KMS-11 (cell line): ENCODE measurements around the gene NRGN.

Experiments used
- H2AFZ ChIP-seq: fragments of 200-600 bp; sonication (generic); 2 replicates; pipeline ENCODE4 v1.6.1; 2016; ENCODE audit warnings: antibody characterized with exemption, mixed run types, low read depth
- H3K27ac ChIP-seq: fragments of 200-600 bp; sonication (generic); 2 replicates; pipeline ENCODE4 v1.6.1; 2016; ENCODE audit warnings: mild to moderate bottlenecking, mixed run types
- H3K27me3 ChIP-seq: fragments of 200-600 bp; sonication (generic); 2 replicates; pipeline ENCODE4 v1.6.1; 2017; ENCODE audit warnings: mild to moderate bottlenecking, low read depth, mixed run types, moderate library complexity; ENCODE audit not compliant: insufficient read depth
- H3K36me3 ChIP-seq: fragments of 200-600 bp; sonication (generic); 2 replicates; pipeline ENCODE4 v1.6.1; 2017; ENCODE audit warnings: mild to moderate bottlenecking, mixed run types; ENCODE audit not compliant: insufficient read depth
- H3K4me1 ChIP-seq: fragments of 200-600 bp; sonication (generic); 2 replicates; pipeline ENCODE4 v1.6.1; 2016; ENCODE audit warnings: mild to moderate bottlenecking, low read depth, mixed run types; ENCODE audit not compliant: poor library complexity, severe bottlenecking
- H3K4me2 ChIP-seq: fragments of 200-600 bp; sonication (generic); 2 replicates; pipeline ENCODE4 v1.7.0; 2016; ENCODE audit warnings: mild to moderate bottlenecking, mixed run types
- H3K4me3 ChIP-seq: fragments of 200-600 bp; sonication (generic); IDR thresholded peaks from 2 replicates; pipeline ENCODE4 v1.6.1; 2017; ENCODE audit warnings: low read depth, low read length, mixed read lengths; ENCODE audit not compliant: insufficient read depth
- H3K79me2 ChIP-seq: fragments of 200-600 bp; sonication (generic); 2 replicates; pipeline ENCODE4 v1.6.1; 2016; ENCODE audit warnings: low read depth, mixed run types; ENCODE audit not compliant: insufficient read depth
- H3K9ac ChIP-seq: fragments of 200-600 bp; sonication (generic); 2 replicates; pipeline ENCODE4 v1.6.1; 2016; ENCODE audit warnings: mild to moderate bottlenecking, mixed run types
- H4K20me1 ChIP-seq: fragments of 200-600 bp; sonication (generic); 2 replicates; pipeline ENCODE4 v1.6.1; 2016; ENCODE audit warnings: mild to moderate bottlenecking, mixed run types; ENCODE audit not compliant: insufficient read depth
- TF ChIP-seq, protein P1 (sequence below): fragments of 200-600 bp; sonication (generic); conservative IDR thresholded peaks from 2 replicates; pipeline ENCODE4 v1.6.1; 2017; ENCODE audit warnings: low read depth, mild to moderate bottlenecking, antibody characterized with exemption, low read length, moderate library complexity, mixed read lengths

Gene NRGN

DNA sequence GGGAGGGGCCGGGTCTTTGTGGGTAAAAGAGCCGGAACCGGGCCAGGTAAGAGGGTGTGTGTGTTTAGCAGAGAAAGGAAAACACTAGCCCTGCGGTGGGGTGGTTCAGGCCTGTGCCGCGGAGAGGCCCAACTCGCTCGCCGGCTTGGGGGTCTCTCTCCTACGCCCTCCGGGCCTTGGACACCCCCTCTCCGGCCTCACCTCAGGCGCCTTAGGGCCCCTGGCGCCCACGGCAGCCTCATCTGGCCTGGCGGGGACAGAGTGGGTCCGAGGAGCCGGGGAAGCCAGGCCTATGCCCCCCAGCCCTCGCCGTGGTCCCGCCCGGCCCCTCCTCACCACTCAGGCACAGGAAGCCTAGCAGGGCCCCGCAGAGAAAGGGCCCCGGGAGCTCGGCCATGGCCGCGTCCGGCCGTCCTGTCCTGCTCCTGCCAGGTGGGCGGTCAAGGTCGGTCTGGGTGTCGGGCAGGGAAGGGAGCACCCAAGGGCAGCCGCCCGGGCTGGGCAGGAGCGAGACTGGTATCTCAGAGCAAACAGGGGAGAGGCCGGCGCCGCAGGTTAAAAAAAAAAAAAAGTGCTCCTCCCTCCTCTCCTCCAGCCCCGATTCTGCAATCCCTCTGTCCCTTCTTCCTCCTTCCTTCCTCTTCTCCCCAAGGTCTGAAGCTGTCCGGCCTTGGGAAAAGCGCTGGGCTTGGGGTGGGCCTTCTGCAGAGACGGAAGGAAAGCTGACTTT is 12.2 kb downstream of the NRGN start, which contains the start of gene VSIG2:
VSIG2 (minus strand) TSS at position 515 of the 730 bp plus-strand sequence; CDS start at position 397, 118 bp downstream.
- Histone ChIP-seq H3K4me1 (no peaks in the 10 kb centered on the region), H3K79me2 (no peaks in the 10 kb centered on the region), H3K4me2 (no peak within 1 kb of the TSS), H2AFZ (no peak within 1 kb of the TSS), H3K27me3 (no peaks in the 10 kb centered on the region), H3K27ac (no peak within 1 kb of the TSS), H3K4me3 (no peak within 1 kb of the TSS), H4K20me1 (no peaks in the 10 kb centered on the region), H3K36me3 (no peaks in the 10 kb centered on the region), H3K9ac (no peak within 1 kb of the TSS)
- TF ChIP-seq, protein P1, sequence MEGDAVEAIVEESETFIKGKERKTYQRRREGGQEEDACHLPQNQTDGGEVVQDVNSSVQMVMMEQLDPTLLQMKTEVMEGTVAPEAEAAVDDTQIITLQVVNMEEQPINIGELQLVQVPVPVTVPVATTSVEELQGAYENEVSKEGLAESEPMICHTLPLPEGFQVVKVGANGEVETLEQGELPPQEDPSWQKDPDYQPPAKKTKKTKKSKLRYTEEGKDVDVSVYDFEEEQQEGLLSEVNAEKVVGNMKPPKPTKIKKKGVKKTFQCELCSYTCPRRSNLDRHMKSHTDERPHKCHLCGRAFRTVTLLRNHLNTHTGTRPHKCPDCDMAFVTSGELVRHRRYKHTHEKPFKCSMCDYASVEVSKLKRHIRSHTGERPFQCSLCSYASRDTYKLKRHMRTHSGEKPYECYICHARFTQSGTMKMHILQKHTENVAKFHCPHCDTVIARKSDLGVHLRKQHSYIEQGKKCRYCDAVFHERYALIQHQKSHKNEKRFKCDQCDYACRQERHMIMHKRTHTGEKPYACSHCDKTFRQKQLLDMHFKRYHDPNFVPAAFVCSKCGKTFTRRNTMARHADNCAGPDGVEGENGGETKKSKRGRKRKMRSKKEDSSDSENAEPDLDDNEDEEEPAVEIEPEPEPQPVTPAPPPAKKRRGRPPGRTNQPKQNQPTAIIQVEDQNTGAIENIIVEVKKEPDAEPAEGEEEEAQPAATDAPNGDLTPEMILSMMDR = no peak

DNA sequence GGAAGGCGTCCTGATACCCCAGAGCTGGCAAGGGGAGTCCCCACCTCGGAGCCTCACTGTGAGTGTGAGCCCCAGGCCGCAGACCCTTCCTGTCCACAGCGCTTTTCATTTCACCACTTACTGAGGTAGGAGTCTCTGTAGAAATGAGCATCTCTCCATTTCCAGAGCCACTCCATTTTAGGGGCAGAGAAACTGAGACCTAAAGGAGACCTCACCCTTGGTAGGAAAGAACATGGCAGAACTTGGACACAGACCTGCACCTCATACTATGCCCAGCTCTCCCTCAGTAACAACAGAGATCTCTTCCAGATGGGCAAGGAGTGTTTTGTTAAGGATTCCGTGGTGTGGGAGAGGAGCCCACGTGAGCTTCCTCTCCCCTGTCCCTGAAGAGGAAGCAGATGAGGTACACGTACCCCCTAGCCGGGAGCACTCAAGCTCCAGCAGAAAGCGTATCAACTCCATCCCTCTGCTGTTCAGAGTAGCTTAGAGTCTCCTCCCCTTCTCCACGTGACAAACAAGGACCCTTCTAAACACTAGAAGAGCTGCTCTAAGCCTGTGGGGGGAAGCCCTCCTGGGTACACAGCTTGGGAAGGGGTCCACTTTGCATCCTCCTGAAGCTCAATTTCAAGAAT is 12.8 kb downstream of the NRGN start:
- Histone ChIP-seq H4K20me1 (no peaks in the 10 kb centered on the region), H3K4me3 (no peak overlapping the region), H3K27me3 (no peaks in the 10 kb centered on the region), H3K79me2 (no peaks in the 10 kb centered on the region), H3K4me1 (no peaks in the 10 kb centered on the region), H3K27ac (no peak overlapping the region), H3K36me3 (no peaks in the 10 kb centered on the region), H3K4me2 (no peak overlapping the region), H3K9ac (no peak overlapping the region), H2AFZ (no peak overlapping the region)
- TF ChIP-seq, protein P1 = no peak

DNA sequence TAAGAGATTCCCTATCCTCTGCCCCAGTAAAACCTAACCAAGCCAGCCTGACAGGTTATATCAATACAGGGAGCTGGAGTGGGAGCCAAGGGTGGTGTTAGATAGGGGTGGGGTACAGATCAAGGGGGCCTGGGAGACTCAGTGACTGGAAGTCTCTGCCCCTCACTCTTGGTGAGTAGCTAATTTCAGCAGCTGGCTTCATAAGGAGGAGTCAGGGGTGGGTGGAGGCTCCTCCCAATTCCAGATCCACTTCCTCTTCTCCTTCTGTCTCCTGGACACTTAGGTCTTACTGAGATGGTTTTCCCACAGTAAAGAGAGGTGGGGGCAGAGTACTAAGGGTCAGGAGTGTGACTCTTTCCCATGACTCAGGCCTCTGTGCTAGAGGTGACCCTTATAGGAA is 13.5 kb downstream of the NRGN start:
- no peak overlapping the region for H3K4me2 ChIP-seq
- TF ChIP-seq, protein P1 = no peak

DNA sequence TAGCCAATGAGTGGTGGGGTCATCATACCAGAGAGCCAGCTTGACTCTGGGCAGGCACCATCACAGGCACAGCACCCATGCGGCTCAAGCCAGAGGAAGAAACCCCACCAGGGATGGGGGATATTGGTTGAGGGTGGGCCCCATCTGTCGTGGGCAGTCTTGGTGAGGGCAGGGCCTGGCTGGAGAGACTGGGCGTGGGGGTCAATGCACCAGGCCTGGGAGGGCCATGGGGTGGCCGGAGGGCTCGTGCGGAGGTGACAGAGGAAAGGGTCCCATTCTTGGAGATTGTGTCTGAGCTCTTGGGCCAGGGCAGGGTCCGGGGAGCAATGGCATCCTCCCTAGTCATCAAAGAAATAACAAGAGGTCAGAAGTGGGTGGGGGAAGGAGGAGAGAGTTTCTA is 13.9 kb downstream of the NRGN start:
- no peaks in the 10 kb centered on the region for H3K4me1 ChIP-seq
- no peak overlapping the region for H3K27ac ChIP-seq
- no peaks in the 10 kb centered on the region for H3K27me3 ChIP-seq
- H3K9ac ChIP-seq = no peak overlapping the region
- no peaks in the 10 kb centered on the region for H3K36me3 ChIP-seq
- H4K20me1 ChIP-seq = no peaks in the 10 kb centered on the region
- TF ChIP-seq, protein P1 = no peak
- H3K79me2 ChIP-seq = no peaks in the 10 kb centered on the region
- no peak overlapping the region for H3K4me3 ChIP-seq
- H2AFZ ChIP-seq = no peak overlapping the region
- no peak overlapping the region for H3K4me2 ChIP-seq

More for the DNA sequence above, 13.5 kb downstream of the NRGN start:
- Histone ChIP-seq H3K4me1 (no peaks in the 10 kb centered on the region), H3K27ac (no peak overlapping the region), H2AFZ (no peak overlapping the region), H4K20me1 (no peaks in the 10 kb centered on the region), H3K36me3 (no peaks in the 10 kb centered on the region), H3K4me3 (no peak overlapping the region), H3K27me3 (no peaks in the 10 kb centered on the region), H3K9ac (no peak overlapping the region), H3K79me2 (no peaks in the 10 kb centered on the region)
